NCI-H1048 (cell line): ENCODE results near the gene TBC1D2B.

Experiments
- DNase-seq: peaks from one replicate; lab custom pipeline; 2025; lab: John Stamatoyannopoulos, UW

Gene TBC1D2B

GRCh38 chr15:78072080-78072892 is 5.2 kb downstream of the TBC1D2B start:
- DNase-seq: no peak

GRCh38 chr15:78071383-78071782 is 6.1 kb downstream of the TBC1D2B start:
- no peak for DNase-seq

GRCh38 chr15:78070049-78070700 is 7.3 kb downstream of the TBC1D2B start:
- DNase-seq: no peak

- DNase-seq: no peak
Measured at GRCh38 chr15:78069462-78070029, 8.0 kb downstream of the TBC1D2B start.

GRCh38 chr15:78069052-78069414 is 8.5 kb downstream of the TBC1D2B start:
- DNase-seq: no peak

GRCh38 chr15:78067328-78068228 is 9.9 kb downstream of the TBC1D2B start:
- no peak for DNase-seq

- no peak for DNase-seq
Measured at GRCh38 chr15:78065973-78066946, 11.3 kb downstream of the TBC1D2B start.

- no peak for DNase-seq
Measured at GRCh38 chr15:78065284-78065872, 12.1 kb downstream of the TBC1D2B start.

- DNase-seq: no peak
Measured at GRCh38 chr15:78064544-78064943, 13.0 kb downstream of the TBC1D2B start.

GRCh38 chr15:78063970-78064385 is 13.5 kb downstream of the TBC1D2B start:
- no peak for DNase-seq

- no peak for DNase-seq
Measured at GRCh38 chr15:78063217-78063616, 14.3 kb downstream of the TBC1D2B start.

GRCh38 chr15:78061963-78062427 is 15.5 kb downstream of the TBC1D2B start:
- DNase-seq: no peak

- no peak for DNase-seq
Measured at GRCh38 chr15:78060232-78060631, 17.3 kb downstream of the TBC1D2B start.

- no peak for DNase-seq
Measured at GRCh38 chr15:78059110-78059839, 18.2 kb downstream of the TBC1D2B start.

GRCh38 chr15:78058401-78058935 is 19.0 kb downstream of the TBC1D2B start:
- no peak for DNase-seq

GRCh38 chr15:78057803-78058202 is 19.7 kb downstream of the TBC1D2B start:
- DNase-seq: no peak

- no peak for DNase-seq
Measured at GRCh38 chr15:78056714-78057269, 20.7 kb downstream of the TBC1D2B start.

GRCh38 chr15:78055919-78056713 is 21.4 kb downstream of the TBC1D2B start:
- DNase-seq: no peak
